ENCODE data around the gene MAST4. TPM values are rescaled to one million over a fixed set of nuclear protein-coding genes. Genes with fewer than 3 reads are reported as not detected.

MAST4 gene
- total and polyA plus RNA-seq, 4 donors, result 3.7 to 9.5 (median 6.5) TPM

DNA sequence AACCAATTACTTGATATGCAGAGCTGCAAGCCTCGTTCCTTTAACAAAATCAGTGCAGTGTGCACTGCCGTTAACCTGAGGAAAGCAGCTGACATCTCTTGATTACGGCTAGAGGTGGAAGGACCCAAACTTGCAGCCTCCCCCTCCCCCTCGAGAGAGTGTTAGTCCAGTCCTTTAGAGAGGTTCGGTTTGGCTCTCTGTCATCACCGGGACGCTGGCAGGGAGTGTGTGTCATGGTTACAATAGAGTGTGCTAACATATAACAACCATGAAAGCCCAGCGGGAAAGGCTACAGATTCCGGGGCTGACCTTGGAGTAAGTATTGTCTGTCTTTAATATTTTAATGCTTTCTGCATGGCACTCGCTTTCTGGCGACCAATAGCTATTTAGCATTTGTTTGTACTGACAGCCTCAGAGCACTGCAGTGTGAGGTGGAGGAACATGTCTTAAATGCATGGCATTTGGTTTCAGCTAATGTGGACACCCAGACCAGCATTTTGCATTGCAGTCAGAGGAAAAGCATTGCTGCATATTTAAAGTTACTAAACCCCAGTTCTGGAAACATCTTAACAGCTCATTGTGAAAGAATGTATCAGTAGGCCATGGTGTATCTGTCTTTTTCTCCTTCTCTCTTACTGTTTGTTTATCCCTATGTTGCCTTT is 362.9 kb downstream of the MAST4 start:
- Histone ChIP-seq H3K36me3 (ENCODE audit: control insufficient read depth in 4 of 4, insufficient read depth in 3 of 4, low read depth in 1 of 4, low read length in 3 of 4) (no peaks in the 10 kb centered on the region), H3K27me3 (ENCODE audit: control insufficient read depth in 4 of 4, insufficient read depth in 4 of 4, low read length in 3 of 4) (no peaks in the 10 kb centered on the region), H3K9ac (ENCODE audit: low read depth in 1 of 2, low read length in 2 of 2) (no peak overlapping the region), H3K4me1 (ENCODE audit: control insufficient read depth in 4 of 4, insufficient read depth in 4 of 4, low read length in 3 of 4) (peaks cover 2 to 25% (median 11%) of the 10 kb centered on the region in 4 donors), H3K27ac (ENCODE audit: low read depth in 1 of 2, low read length in 2 of 2) (peak overlapping the region; percentile 33 to 54), H3K4me3 (ENCODE audit: low read depth in 1 of 3, low read length in 3 of 3) (peak overlapping the region in 2 of 3 donors; percentile 0 to 4), H3K9me3 (ENCODE audit: control insufficient read depth in 4 of 4, low read length in 3 of 4) (no peaks in the 10 kb centered on the region)
- DNase-seq (ENCODE audit: low spot score), result peak; percentile 33
- TF ChIP-seq FOXA2 (IDR thresholded peaks at IDR 0.05), result no peak
- TF ChIP-seq JUND (IDR thresholded peaks at IDR 0.05), result peak in 1 of 2 donors; percentile 21
- WGBS, result 26% methylated on average over 11 of the region's 11 CpGs

DNA sequence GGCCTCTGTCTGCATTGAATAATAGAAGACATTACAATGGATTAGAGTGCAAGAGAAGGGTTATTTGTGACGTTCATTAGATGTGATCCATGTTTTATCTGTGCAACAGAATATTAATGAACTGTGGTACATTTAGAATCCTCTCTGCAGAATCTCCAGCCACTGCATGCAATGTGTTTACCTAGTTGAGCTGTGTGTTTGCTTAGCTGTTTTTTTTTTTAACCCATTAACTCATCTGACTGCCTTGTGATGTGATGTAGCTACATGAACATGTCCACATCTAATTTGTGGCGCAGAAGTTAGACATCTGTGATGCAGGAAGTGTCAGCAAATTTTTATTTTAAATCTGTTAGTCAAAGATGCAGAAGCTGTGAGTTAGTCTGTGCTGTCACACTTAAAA is 363.5 kb downstream of the MAST4 start:
- Histone ChIP-seq H3K36me3 (ENCODE audit: control insufficient read depth in 4 of 4, insufficient read depth in 3 of 4, low read depth in 1 of 4, low read length in 3 of 4) (no peaks in the 10 kb centered on the region), H3K27ac (ENCODE audit: low read depth in 1 of 2, low read length in 2 of 2) (peak overlapping the region; percentile 33 to 54), H3K9ac (ENCODE audit: low read depth in 1 of 2, low read length in 2 of 2) (no peak overlapping the region), H3K9me3 (ENCODE audit: control insufficient read depth in 4 of 4, low read length in 3 of 4) (no peaks in the 10 kb centered on the region), H3K27me3 (ENCODE audit: control insufficient read depth in 4 of 4, insufficient read depth in 4 of 4, low read length in 3 of 4) (no peaks in the 10 kb centered on the region), H3K4me3 (ENCODE audit: low read depth in 1 of 3, low read length in 3 of 3) (no peak overlapping the region), H3K4me1 (ENCODE audit: control insufficient read depth in 4 of 4, insufficient read depth in 4 of 4, low read length in 3 of 4) (peaks cover 2 to 25% (median 11%) of the 10 kb centered on the region in 4 donors)
- peak in 1 of 2 donors; percentile 9 for TF ChIP-seq RAD21 (IDR thresholded peaks at IDR 0.05)
- peak in 1 of 2 donors; percentile 8 for TF ChIP-seq RXRA (IDR thresholded peaks at IDR 0.05)
- TF ChIP-seq EGR1 (IDR thresholded peaks at IDR 0.05; ENCODE audit: low read depth in 2 of 2), result no peak
- TF ChIP-seq, protein P1, sequence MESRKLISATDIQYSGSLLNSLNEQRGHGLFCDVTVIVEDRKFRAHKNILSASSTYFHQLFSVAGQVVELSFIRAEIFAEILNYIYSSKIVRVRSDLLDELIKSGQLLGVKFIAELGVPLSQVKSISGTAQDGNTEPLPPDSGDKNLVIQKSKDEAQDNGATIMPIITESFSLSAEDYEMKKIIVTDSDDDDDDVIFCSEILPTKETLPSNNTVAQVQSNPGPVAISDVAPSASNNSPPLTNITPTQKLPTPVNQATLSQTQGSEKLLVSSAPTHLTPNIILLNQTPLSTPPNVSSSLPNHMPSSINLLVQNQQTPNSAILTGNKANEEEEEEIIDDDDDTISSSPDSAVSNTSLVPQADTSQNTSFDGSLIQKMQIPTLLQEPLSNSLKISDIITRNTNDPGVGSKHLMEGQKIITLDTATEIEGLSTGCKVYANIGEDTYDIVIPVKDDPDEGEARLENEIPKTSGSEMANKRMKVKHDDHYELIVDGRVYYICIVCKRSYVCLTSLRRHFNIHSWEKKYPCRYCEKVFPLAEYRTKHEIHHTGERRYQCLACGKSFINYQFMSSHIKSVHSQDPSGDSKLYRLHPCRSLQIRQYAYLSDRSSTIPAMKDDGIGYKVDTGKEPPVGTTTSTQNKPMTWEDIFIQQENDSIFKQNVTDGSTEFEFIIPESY (IDR thresholded peaks at IDR 0.05), result no peak
- peak; percentile 47 for TF ChIP-seq FOXA2 (IDR thresholded peaks at IDR 0.05)
- no peak for DNase-seq (ENCODE audit: low spot score)
- 46% methylated on average over 2 of the region's 2 CpGs for WGBS

DNA sequence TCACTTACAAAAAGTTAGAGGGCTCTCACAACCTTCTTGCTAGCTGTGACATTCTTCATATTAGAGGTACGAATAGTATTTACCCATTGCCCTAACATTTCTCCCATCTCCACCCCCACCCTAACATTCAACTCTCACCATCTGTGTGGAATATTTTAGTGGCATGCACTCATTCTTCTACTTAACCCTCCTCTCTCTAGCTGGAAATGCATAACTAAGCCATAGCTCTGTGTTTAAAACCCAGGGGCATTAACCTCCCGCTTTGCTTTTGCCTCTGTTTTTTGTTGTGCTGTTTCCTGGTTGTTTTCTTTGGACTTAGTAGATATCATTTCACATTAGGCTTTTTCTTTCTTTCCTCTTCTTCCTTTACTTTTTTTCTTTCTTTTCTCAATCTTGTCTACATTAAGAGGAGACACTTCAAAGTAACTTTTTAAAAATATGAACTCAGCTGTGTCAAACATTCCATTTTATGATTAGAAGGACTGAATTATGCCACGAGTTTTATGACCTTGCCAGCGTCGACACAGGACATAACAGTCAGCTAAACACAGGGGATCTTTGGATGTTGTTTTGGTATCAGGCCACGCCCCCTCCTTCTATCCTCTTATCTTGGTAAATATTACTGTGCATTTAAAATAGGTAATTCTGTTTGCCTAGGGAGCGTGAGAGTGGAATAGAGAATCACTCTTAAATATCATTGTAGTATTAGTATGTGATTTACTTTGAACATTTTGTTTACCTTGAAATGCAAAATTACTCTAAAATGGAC is 364.4 kb downstream of the MAST4 start:
- no peaks in the 10 kb centered on the region for H3K27me3 ChIP-seq (ENCODE audit: control insufficient read depth in 4 of 4, insufficient read depth in 4 of 4, low read length in 3 of 4)
- no peak overlapping the region for H3K9ac ChIP-seq (ENCODE audit: low read depth in 1 of 2, low read length in 2 of 2)
- no peaks in the 10 kb centered on the region for H3K36me3 ChIP-seq (ENCODE audit: control insufficient read depth in 4 of 4, insufficient read depth in 3 of 4, low read depth in 1 of 4, low read length in 3 of 4)
- WGBS, result 37% methylated on average over 7 of the region's 7 CpGs
- no peak for TF ChIP-seq FOXA2 (IDR thresholded peaks at IDR 0.05)
- no peak for TF ChIP-seq NR2F2 (IDR thresholded peaks at IDR 0.05)
- TF ChIP-seq, protein P2, sequence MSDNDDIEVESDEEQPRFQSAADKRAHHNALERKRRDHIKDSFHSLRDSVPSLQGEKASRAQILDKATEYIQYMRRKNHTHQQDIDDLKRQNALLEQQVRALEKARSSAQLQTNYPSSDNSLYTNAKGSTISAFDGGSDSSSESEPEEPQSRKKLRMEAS (IDR thresholded peaks at IDR 0.05), result no peak
- TF ChIP-seq HNF4A (conservative IDR thresholded peaks at IDR 0.05), result no peak
- TF ChIP-seq RXRA (IDR thresholded peaks at IDR 0.05), result peak in 1 of 2 donors; percentile 19
- no peak for TF ChIP-seq GABPA (IDR thresholded peaks at IDR 0.05 in 1 of 2, conservative IDR thresholded peaks at IDR 0.05 in 1 of 2)
- no peak overlapping the region for H3K4me3 ChIP-seq (ENCODE audit: low read depth in 1 of 3, low read length in 3 of 3)
- no peaks in the 10 kb centered on the region for H3K9me3 ChIP-seq (ENCODE audit: control insufficient read depth in 4 of 4, low read length in 3 of 4)
- peaks cover 2 to 25% (median 11%) of the 10 kb centered on the region in 4 donors for H3K4me1 ChIP-seq (ENCODE audit: control insufficient read depth in 4 of 4, insufficient read depth in 4 of 4, low read length in 3 of 4)
- no peak for DNase-seq (ENCODE audit: low spot score)
- H3K27ac ChIP-seq (ENCODE audit: low read depth in 1 of 2, low read length in 2 of 2), result no peak overlapping the region

Measured in liver (tissue), 9 donors.